HG03045 (cell line): Measurements from ENCODE around the gene HAUS6.
"Not testable (repeated sequence)": the region's sequence is repeated elsewhere in the genome, so short reads cannot be mapped to it uniquely, and the experiment has no call there.

Experiments
- ATAC-seq: cut with Tn5 transposase; IDR thresholded peaks from one replicate; pipeline ENCODE4 v1.9.1; 2021; ENCODE audit warnings: mild to moderate bottlenecking, moderate library complexity; ENCODE audit not compliant: unreplicated experiment

Gene HAUS6

DNA sequence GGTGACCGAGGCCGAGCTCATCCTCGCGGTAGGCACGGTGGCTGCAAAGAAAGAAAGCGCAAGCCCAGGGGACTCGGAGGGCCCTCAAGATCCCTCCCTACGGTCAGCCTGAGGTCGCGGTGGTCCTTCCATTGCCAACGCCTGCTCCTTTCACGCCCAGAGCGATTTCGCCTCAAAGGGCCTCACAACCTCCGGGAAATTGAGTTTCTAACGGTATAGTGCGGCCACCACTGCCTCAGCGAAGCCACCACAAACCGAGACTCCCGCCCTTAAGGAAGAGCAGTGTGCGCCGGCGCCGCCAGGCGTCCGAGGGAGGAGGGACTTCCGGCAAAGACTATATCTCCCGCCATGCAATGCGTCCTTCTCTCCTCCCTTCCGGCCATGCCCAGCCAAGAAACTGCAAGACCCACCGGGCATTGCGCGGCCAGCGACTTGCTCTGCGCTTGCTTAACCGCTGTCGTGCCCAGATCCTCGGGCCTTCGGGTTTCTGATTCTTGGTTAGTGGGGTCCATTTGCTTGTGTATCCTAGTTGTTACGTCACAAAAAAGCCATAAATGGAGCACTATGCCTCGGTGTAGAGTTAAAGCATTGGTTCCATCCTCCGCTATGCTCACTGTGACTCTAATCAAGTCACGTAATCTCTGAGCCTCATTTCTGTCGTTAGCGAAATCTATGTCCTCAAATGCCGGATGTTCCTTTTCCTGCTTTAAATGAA lies at the start of gene HAUS6:
HAUS6 (minus strand) TSS at position 274 of the 715 bp plus-strand sequence; CDS start at position 21, 253 bp downstream.
- ATAC-seq, result peak; percentile 98

DNA sequence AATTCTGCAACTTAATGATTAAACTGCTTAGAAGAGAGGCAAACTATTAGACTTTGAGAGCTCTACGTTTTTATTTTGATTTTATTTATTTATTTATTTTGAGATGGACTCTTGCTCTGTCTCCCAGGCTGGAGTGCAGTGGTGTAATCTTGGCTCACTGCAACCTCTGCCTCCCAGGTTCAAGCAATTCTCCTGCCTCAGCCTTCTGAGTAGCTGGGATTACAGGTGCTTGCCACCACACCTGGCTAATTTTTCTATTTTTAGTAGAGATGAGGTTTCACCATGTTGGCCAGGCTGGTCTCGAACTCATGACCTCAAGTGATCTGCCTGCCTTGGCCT lies 49.4 kb upstream of the HAUS6 start:
- not testable (repeated sequence) for ATAC-seq

DNA sequence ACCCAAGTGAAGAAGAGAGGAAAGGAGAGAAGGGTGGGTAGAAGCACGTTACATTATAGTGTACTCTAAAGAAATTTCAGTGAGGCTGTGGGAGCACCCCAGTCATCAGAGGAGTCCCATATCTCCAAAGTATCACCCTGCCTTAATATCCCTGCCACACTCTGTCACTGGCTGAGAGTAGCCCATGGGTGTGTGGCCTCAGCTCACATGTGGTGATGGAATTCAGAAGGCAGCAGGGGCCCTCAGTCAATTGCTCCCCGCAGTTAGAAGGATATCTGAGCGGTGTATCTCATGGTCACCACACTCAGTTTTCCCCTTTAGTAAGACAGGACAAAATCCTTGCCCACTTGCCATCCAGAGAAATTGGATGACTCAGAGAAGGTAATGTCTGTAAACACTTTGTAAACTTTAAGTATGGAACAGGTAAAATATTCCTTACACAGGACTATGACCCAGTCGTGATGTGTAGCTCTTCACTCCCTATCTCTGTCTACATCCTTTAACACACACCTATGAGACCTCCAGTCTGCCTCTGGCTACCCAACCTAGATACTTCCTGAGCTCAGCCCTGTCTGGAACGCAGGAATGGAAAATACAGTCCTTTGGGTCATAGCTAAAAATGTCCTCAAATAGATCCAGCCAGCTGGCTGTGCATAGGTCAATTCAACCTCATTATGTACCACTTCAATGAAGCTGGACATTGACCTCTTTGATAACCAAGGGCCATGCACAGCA lies 48.9 kb upstream of the HAUS6 start:
- no peak for ATAC-seq

DNA sequence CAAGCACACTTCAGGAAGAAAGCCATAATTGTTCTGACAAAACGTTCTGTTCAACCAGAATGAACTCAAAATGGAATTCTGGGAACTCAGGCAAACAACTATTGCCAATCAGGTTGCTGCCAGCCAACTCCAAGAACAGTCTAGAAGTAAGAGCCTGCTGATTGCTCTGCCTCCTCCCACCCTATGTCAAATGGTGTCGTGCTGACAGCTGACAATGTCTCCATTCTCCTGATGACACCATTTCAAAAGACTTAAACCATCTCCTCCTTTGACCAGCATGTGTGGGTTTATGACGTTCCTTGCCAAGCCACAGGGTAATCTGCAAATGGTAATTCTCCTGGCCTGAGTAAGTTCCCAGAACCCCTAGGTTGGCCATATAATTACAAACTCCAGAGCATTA lies 46.5 kb upstream of the HAUS6 start:
- ATAC-seq, result no peak

- ATAC-seq, result no peak
Measured at GRCh38 chr9:19148187-19148586, 45.5 kb upstream of the HAUS6 start.

DNA sequence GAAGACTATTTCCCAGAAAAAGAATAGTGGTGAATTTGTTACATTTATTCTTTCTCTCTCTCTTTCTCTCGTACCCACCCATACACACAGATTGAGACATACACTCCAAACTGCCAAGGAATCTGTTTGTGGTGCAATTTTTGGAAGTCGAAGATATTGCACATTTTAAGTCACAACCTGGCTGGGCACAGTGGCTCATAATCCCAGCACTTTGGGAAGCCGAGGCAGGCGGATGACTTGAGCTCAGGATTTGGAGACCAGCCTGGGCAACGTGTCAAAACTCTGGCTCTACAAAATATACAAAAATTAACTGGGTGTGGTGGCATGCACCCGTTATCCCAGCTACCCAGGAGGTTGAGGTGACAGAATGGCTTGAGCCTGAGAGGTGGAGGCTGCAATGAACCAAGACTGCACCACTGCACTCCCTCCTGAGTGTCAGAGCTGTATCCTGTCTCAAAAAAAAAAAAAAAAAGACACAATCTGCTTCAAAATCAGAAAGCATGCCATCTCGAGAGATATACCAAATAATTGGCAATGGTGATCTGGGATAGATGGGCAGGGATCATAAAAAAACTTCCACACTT lies 43.8 kb upstream of the HAUS6 start:
- ATAC-seq, result no peak

DNA sequence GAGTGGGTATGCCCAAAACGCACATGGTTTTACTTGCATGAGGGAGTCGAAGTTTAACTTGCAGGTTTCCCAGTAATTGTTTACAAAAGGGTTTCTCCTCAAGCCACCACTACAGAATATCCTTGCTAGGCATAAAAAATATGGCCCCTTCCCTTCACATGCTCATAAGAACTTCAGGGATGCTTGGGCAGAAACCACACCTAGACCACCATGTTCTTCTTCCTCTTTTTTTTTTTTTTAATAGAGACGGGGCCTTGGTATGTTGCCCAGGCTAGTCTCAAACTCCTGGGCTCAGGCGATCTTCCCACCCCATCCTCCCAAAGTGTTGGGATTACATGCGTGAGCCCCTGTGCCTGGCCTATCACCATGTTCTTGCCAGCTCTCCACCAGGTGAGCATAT lies 43.2 kb upstream of the HAUS6 start:
- ATAC-seq, result no peak

DNA sequence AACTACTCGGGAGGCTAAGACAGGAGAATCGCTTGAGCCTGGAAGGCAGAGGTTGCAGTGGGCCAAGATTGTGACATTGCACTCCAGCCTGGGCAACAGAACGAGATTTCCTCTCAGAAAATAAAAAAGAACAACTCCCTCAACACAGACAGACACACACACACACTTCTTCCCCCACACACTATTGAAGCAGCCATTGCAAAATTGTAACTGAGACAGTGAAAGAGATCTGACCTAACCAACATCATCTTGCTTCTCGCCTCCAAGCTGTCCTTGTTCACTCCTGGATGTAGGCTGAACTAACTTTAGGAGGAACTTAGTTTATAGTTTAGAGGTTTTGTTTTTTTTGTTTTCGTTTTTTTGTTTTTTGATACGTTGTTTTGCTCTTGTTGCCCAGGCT lies 37.6 kb upstream of the HAUS6 start:
- no peak for ATAC-seq

DNA sequence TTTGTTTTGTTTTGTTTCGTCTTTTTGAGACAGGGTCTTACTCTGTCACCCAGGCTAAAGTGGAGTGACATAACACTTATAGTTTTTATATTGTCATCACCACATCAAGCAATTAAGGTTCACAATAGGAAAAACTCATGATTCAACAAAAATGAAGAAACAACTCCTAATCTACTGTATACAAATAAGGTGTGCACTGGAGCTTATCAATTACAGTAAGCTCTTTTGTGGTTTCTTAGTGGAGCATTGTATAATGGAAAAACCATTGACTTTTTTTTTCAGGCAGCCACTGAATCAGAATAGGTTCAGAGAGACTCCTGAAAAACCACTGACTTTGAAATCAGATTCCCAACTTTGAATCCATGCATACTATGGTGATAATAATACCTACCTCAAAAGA lies 35.4 kb upstream of the HAUS6 start:
- no peak for ATAC-seq

DNA sequence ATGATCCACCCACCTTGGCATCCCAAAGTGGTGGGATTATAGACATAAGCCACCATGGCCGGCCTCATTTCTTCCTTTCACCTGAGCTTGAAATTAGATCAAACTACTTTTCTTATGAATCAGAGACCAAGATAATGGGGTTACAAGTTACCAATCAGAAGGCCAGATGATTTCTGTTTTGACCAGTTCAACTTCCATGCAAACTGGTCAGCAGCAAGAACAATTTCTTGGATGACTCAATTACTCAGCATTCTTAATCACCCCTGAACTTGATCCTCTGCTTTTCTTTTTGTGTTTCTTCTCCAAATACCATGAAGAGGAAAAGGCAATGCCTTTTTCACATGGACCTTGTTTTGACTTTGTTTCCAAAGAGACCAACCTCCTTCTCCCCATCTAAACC lies 34.6 kb upstream of the HAUS6 start:
- no peak for ATAC-seq

DNA sequence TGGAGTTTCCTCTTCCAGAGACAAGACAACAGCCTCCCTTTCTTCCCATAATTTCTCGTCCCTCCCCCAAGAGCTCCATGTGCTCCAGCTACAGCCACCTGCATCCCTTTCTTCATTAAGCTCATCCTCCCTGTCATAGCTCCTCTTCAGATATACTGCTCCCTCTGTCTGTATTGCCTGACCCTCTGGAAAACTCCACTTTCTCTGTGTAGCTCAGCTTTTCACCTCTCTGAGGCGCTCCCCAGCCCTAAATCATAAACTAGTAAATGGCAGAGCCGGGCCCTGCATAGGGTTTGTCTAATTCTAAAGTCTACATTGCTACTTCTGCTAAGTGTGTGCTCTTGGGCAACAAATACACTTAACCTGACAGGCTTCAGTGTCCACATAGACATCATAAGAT lies 33.4 kb upstream of the HAUS6 start:
- ATAC-seq, result no peak

DNA sequence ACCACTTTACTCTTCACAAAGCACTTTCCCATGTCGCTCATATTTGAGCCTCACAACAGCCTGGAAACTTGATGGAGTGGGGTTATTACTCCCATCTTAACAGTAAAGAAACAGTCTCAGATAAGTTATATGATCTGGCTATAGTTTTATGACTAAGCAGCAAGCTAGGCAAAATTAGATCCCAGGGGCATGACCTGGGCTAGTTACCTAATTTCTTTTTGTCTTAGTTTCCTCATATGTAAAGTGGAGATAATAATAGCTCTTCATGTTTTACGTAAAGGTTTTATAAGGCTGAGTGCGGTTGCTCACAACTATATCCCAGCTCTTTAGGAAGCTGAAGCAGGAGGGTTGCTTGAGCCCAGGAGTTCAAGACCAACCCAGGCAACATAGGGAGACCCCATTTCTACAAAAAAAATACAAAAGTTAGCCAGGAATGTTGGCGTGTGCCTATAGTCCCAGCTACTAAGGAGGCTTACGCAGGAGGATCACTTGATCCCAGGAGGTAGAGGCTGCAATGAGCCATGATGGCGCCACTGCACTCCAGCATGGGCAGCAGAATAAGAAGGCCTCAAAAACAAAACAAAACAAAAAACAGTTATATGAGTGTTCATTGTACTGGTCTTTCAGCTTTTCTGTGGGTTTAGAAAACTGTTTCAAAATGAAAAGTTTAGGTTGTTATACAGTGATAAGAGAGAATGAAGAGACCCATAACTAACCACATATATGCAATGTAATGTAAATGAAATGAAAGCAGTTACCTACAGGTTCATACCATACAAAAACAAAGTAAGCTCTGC lies 31.0 kb upstream of the HAUS6 start:
- no peak for ATAC-seq

DNA sequence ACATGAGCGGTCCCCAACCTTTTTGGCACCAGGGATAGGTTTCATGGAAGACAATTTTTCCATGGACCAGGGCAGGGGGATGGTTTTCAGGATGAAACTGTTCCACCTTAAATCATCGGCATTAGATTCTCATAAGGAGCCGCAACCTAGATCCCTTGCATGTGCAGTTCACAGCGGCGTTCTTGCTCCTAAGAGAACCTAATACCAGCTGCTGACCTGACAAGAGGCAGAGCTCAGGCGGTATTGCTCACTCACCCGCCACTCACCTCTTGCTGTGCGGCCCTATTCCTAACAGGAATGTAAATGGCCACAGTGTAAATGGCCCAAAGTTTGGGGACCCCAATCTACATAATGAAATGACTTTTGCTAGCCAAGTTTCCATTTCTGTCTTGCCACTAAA lies 27.7 kb upstream of the HAUS6 start:
- no peak for ATAC-seq

- ATAC-seq, result peak; percentile 13
Measured at GRCh38 chr9:19127871-19128500, 25.3 kb upstream of the HAUS6 start.

DNA sequence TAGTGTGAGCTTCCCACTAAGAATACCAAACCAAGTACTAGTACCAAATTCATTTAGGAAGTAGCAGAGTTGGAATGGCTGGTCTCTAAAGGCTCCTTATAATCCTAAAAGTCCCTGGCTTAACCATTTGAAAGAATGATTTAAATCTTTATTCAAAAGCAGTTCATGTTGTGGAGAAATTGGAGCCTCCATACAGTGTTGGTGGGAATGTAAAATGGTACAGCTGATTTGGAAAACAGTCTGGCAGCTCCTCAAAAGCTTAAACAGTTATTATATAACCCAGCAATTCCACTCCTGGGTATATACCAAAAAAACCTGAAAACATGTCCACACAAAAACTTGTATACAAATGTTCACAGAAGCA lies 21.7 kb upstream of the HAUS6 start:
- ATAC-seq, result no peak

GRCh38 chr9:19122490-19123042 lies 19.9 kb upstream of the HAUS6 start:
- ATAC-seq, result no peak

- no peak for ATAC-seq
Measured at GRCh38 chr9:19120877-19121276, 18.2 kb upstream of the HAUS6 start.

DNA sequence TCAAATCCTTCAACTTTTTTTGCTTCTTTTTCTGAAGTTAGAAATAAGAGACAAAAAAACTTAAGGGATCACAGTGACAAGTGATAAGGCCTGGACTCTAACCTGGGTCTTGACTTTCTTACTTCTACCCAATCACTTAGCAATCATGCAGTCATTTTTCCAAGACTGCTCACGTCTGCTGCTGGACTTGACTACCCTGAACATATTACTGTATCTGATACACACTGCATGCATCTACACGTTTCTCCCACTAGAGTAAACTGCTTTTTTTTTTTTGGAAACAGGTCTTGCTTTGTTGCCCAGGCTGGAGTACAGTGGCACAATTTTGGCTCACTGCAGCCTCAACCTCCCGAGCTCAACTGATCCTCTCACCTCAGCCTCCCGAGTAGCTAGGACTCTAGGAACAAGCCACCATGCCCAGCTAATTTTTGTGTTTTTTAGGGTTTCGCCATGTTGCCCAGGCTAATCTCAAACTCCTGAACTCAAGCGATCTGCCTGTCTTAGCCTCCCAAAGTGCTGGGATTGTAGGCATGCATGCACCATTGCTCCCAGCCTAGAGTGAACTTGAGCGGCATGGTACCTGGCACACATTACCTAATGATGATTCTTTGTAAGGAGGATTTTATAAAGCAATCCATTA lies 17.2 kb upstream of the HAUS6 start:
- no peak for ATAC-seq

GRCh38 chr9:19119246-19119645 lies 16.5 kb upstream of the HAUS6 start:
- no peak for ATAC-seq

- ATAC-seq, result no peak
Measured at GRCh38 chr9:19117039-19117716, 14.5 kb upstream of the HAUS6 start.
